Lower leg skin (tissue), 3 donors: ENCODE data around the gene KCNG2.

ENCODE experiments used
- POLR2A ChIP-seq, 2 donors: fragments of 450-650 bp; IDR thresholded peaks; one replicate each; pipeline ENCODE4 v1.6.1; 2016 to 2017; ENCODE audit warnings: antibody characterized with exemption in 2 of 2, mild to moderate bottlenecking in 1 of 2, moderate library complexity in 1 of 2
- TF ChIP-seq, protein P1 (sequence below), 3 donors: fragments of 450-650 bp; IDR thresholded peaks; one replicate each; pipeline ENCODE4 v1.5.1; 2016; ENCODE audit warnings: antibody characterized with exemption in 3 of 3, mild to moderate bottlenecking in 3 of 3, moderate library complexity in 2 of 3

- TF ChIP-seq, protein P1, sequence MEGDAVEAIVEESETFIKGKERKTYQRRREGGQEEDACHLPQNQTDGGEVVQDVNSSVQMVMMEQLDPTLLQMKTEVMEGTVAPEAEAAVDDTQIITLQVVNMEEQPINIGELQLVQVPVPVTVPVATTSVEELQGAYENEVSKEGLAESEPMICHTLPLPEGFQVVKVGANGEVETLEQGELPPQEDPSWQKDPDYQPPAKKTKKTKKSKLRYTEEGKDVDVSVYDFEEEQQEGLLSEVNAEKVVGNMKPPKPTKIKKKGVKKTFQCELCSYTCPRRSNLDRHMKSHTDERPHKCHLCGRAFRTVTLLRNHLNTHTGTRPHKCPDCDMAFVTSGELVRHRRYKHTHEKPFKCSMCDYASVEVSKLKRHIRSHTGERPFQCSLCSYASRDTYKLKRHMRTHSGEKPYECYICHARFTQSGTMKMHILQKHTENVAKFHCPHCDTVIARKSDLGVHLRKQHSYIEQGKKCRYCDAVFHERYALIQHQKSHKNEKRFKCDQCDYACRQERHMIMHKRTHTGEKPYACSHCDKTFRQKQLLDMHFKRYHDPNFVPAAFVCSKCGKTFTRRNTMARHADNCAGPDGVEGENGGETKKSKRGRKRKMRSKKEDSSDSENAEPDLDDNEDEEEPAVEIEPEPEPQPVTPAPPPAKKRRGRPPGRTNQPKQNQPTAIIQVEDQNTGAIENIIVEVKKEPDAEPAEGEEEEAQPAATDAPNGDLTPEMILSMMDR (IDR thresholded peaks at IDR 0.05): no peak
- no peak for TF ChIP-seq POLR2A (IDR thresholded peaks at IDR 0.05)
Observed at GRCh38 chr18:79786304-79786703, 11.4 kb upstream of the KCNG2 start.
